ENCODE results near the gene MYH14. TPM values are rescaled to one million over a fixed set of nuclear protein-coding genes. Genes with fewer than 3 reads are reported as not detected.

MYH14 gene
- total and polyA plus RNA-seq, 4 experiments from 2014 or later: not detected

- peaks cover 9% of the 10 kb centered on the region in 2 donors for H3K27me3 Mint-ChIP-seq
- POLR2A ChIA-PET (ENCODE audit: partially characterized antibody): no interaction called here
Measured at GRCh38 chr19:50210425-50210824, 7.0 kb downstream of the MYH14 start.

GRCh38 chr19:50213925-50214324 is 10.5 kb downstream of the MYH14 start:
- Histone ChIP-seq H3K27me3 (ENCODE audit: insufficient read depth, low read length) (no peaks in the 10 kb centered on the region), H3K4me3 (ENCODE audit: low read length in 2 of 2) (no peak overlapping the region), H3K9me3 (ENCODE audit: control insufficient read depth in 1 of 2, low read length in 2 of 2) (no peaks in the 10 kb centered on the region), H3K4me1 (ENCODE audit: insufficient read depth, low read length) (no peaks in the 10 kb centered on the region), H3K27ac (ENCODE audit: low read depth, low read length) (no peak overlapping the region), H3K36me3 (ENCODE audit: insufficient read depth, low read length) (no peaks in the 10 kb centered on the region)
- CTCF ChIA-PET (ENCODE audit: partially characterized antibody): no interaction called here
- Mint-ChIP-seq H3K4me1 (no peaks in the 10 kb centered on the region), H3K9me3 (peaks cover 0 to 16% (median 11%) of the 10 kb centered on the region in 8 donors), H3K27me3 (peaks cover 4 to 5% of the 10 kb centered on the region in 2 donors), H3K27ac (no peak overlapping the region), H3K36me3 (no peaks in the 10 kb centered on the region), H3K4me3 (no peak overlapping the region)
- intact Hi-C loops (cut with micrococcal nuclease): no loop called here
- DNase-seq: no peak
- POLR2A ChIA-PET (ENCODE audit: partially characterized antibody): no interaction called here

More at GRCh38 chr19:50210425-50210824, 7.0 kb downstream of the MYH14 start:
- Histone ChIP-seq H3K4me1 (ENCODE audit: insufficient read depth, low read length) (no peaks in the 10 kb centered on the region), H3K4me3 (ENCODE audit: low read length in 2 of 2) (no peak overlapping the region), H3K9me3 (ENCODE audit: control insufficient read depth in 1 of 2, low read length in 2 of 2) (no peaks in the 10 kb centered on the region), H3K27ac (ENCODE audit: low read depth, low read length) (no peak overlapping the region), H3K36me3 (ENCODE audit: insufficient read depth, low read length) (no peaks in the 10 kb centered on the region), H3K27me3 (ENCODE audit: insufficient read depth, low read length) (no peaks in the 10 kb centered on the region)
- Mint-ChIP-seq H3K27ac (no peak overlapping the region), H3K4me1 (no peaks in the 10 kb centered on the region), H3K4me3 (no peak overlapping the region), H3K9me3 (peaks cover 0 to 16% (median 11%) of the 10 kb centered on the region in 8 donors), H3K36me3 (peaks cover 0 to 3% of the 10 kb centered on the region in 2 donors)
- CTCF ChIA-PET (ENCODE audit: partially characterized antibody): no interaction called here
- intact Hi-C loops (cut with micrococcal nuclease): no loop called here
- no peak for DNase-seq

GRCh38 chr19:50214699-50215543 is 11.5 kb downstream of the MYH14 start:
- no peaks in the 10 kb centered on the region for H3K36me3 Mint-ChIP-seq
- POLR2A ChIA-PET (ENCODE audit: partially characterized antibody): no interaction called here
- H3K27ac ChIP-seq (ENCODE audit: low read depth, low read length): no peak overlapping the region
- H3K4me1 Mint-ChIP-seq: no peaks in the 10 kb centered on the region
- H3K4me3 ChIP-seq (ENCODE audit: low read length in 2 of 2): no peak overlapping the region
- no peaks in the 10 kb centered on the region for H3K9me3 ChIP-seq (ENCODE audit: control insufficient read depth in 1 of 2, low read length in 2 of 2)
- H3K4me1 ChIP-seq (ENCODE audit: insufficient read depth, low read length): no peaks in the 10 kb centered on the region
- H3K27ac Mint-ChIP-seq: no peak overlapping the region
- H3K9me3 Mint-ChIP-seq: peaks cover 0 to 16% (median 11%) of the 10 kb centered on the region in 8 donors
- H3K36me3 ChIP-seq (ENCODE audit: insufficient read depth, low read length): no peaks in the 10 kb centered on the region
- CTCF ChIA-PET (ENCODE audit: partially characterized antibody): no interaction called here
- DNase-seq: no peak
- no peaks in the 10 kb centered on the region for H3K27me3 ChIP-seq (ENCODE audit: insufficient read depth, low read length)
- H3K27me3 Mint-ChIP-seq: peaks cover 4 to 8% of the 10 kb centered on the region in 2 donors
- no peak overlapping the region for H3K4me3 Mint-ChIP-seq
- intact Hi-C loops (cut with micrococcal nuclease): no loop called here

- peaks cover 4 to 6% of the 10 kb centered on the region in 2 donors for H3K27me3 Mint-ChIP-seq
- CTCF ChIA-PET (ENCODE audit: partially characterized antibody): no interaction called here
Measured at GRCh38 chr19:50215820-50216219, 12.4 kb downstream of the MYH14 start.

GRCh38 chr19:50221087-50221486 is 17.7 kb downstream of the MYH14 start:
- Histone ChIP-seq H3K9me3 (ENCODE audit: control insufficient read depth in 1 of 2, low read length in 2 of 2) (no peaks in the 10 kb centered on the region), H3K4me3 (ENCODE audit: low read length in 2 of 2) (no peak overlapping the region), H3K27ac (ENCODE audit: low read depth, low read length) (no peak overlapping the region), H3K27me3 (ENCODE audit: insufficient read depth, low read length) (no peaks in the 10 kb centered on the region), H3K4me1 (ENCODE audit: insufficient read depth, low read length) (no peaks in the 10 kb centered on the region), H3K36me3 (ENCODE audit: insufficient read depth, low read length) (no peaks in the 10 kb centered on the region)
- H3K36me3 Mint-ChIP-seq: peaks cover 0 to 3% of the 10 kb centered on the region in 2 donors
- DNase-seq: no peak
- ChIA-PET CTCF (ENCODE audit: partially characterized antibody) (no interaction called here), POLR2A (ENCODE audit: partially characterized antibody) (no interaction called here)
- intact Hi-C loops (cut with micrococcal nuclease): no loop called here
- H3K4me1 Mint-ChIP-seq: no peaks in the 10 kb centered on the region
- peaks cover 8 to 17% of the 10 kb centered on the region in 2 donors for H3K27me3 Mint-ChIP-seq
- no peak overlapping the region for H3K27ac Mint-ChIP-seq
- H3K4me3 Mint-ChIP-seq: no peak overlapping the region
- peaks cover 0 to 14% (median 5%) of the 10 kb centered on the region in 8 donors for H3K9me3 Mint-ChIP-seq

More at GRCh38 chr19:50215820-50216219, 12.4 kb downstream of the MYH14 start:
- Histone ChIP-seq H3K4me1 (ENCODE audit: insufficient read depth, low read length) (no peaks in the 10 kb centered on the region), H3K27me3 (ENCODE audit: insufficient read depth, low read length) (no peaks in the 10 kb centered on the region), H3K9me3 (ENCODE audit: control insufficient read depth in 1 of 2, low read length in 2 of 2) (no peaks in the 10 kb centered on the region), H3K27ac (ENCODE audit: low read depth, low read length) (no peak overlapping the region), H3K36me3 (ENCODE audit: insufficient read depth, low read length) (no peaks in the 10 kb centered on the region), H3K4me3 (ENCODE audit: low read length in 2 of 2) (no peak overlapping the region)
- intact Hi-C loops (cut with micrococcal nuclease): no loop called here
- POLR2A ChIA-PET (ENCODE audit: partially characterized antibody): no interaction called here
- H3K4me1 Mint-ChIP-seq: no peaks in the 10 kb centered on the region
- no peaks in the 10 kb centered on the region for H3K36me3 Mint-ChIP-seq
- H3K27ac Mint-ChIP-seq: no peak overlapping the region
- H3K9me3 Mint-ChIP-seq: peaks cover 0 to 15% (median 11%) of the 10 kb centered on the region in 8 donors
- no peak overlapping the region for H3K4me3 Mint-ChIP-seq
- no peak for DNase-seq

- no peaks in the 10 kb centered on the region for H3K36me3 ChIP-seq (ENCODE audit: insufficient read depth, low read length)
- no peaks in the 10 kb centered on the region for H3K4me1 Mint-ChIP-seq
- POLR2A ChIA-PET (ENCODE audit: partially characterized antibody): no interaction called here
- no peak overlapping the region for H3K27ac Mint-ChIP-seq
- peaks cover 0 to 3% of the 10 kb centered on the region in 2 donors for H3K36me3 Mint-ChIP-seq
- no peak overlapping the region for H3K27ac ChIP-seq (ENCODE audit: low read depth, low read length)
- intact Hi-C loops (cut with micrococcal nuclease): no loop called here
- peaks cover 0 to 14% (median 5%) of the 10 kb centered on the region in 8 donors for H3K9me3 Mint-ChIP-seq
- H3K27me3 Mint-ChIP-seq: peaks cover 7 to 13% of the 10 kb centered on the region in 2 donors
- CTCF ChIA-PET (ENCODE audit: partially characterized antibody): interaction anchor here (0.6 kb wide), 1 partner anchor 1342 kb away, joined by 3 read pairs; no protein-coding TSS in a partner anchor
- no peak overlapping the region for H3K4me3 Mint-ChIP-seq
- no peak overlapping the region for H3K4me3 ChIP-seq (ENCODE audit: low read length in 2 of 2)
- no peaks in the 10 kb centered on the region for H3K9me3 ChIP-seq (ENCODE audit: control insufficient read depth in 1 of 2, low read length in 2 of 2)
- H3K4me1 ChIP-seq (ENCODE audit: insufficient read depth, low read length): no peaks in the 10 kb centered on the region
- DNase-seq: no peak
- no peaks in the 10 kb centered on the region for H3K27me3 ChIP-seq (ENCODE audit: insufficient read depth, low read length)
Measured at GRCh38 chr19:50222691-50223438, 19.4 kb downstream of the MYH14 start.

- Mint-ChIP-seq H3K4me1 (no peaks in the 10 kb centered on the region), H3K4me3 (no peak overlapping the region), H3K36me3 (peaks cover 0 to 3% of the 10 kb centered on the region in 2 donors), H3K9me3 (peaks cover 0 to 14% (median 5%) of the 10 kb centered on the region in 8 donors), H3K27me3 (peaks cover 7 to 13% of the 10 kb centered on the region in 2 donors), H3K27ac (no peak overlapping the region)
- no peaks in the 10 kb centered on the region for H3K36me3 ChIP-seq (ENCODE audit: insufficient read depth, low read length)
- CTCF ChIA-PET (ENCODE audit: partially characterized antibody): no interaction called here
- no peaks in the 10 kb centered on the region for H3K27me3 ChIP-seq (ENCODE audit: insufficient read depth, low read length)
- POLR2A ChIA-PET (ENCODE audit: partially characterized antibody): no interaction called here
- intact Hi-C loops (cut with micrococcal nuclease): no loop called here
- no peak for DNase-seq
- no peak overlapping the region for H3K4me3 ChIP-seq (ENCODE audit: low read length in 2 of 2)
- no peaks in the 10 kb centered on the region for H3K9me3 ChIP-seq (ENCODE audit: control insufficient read depth in 1 of 2, low read length in 2 of 2)
- no peak overlapping the region for H3K27ac ChIP-seq (ENCODE audit: low read depth, low read length)
- H3K4me1 ChIP-seq (ENCODE audit: insufficient read depth, low read length): no peaks in the 10 kb centered on the region
Measured at GRCh38 chr19:50223439-50223716, 20.0 kb downstream of the MYH14 start.
